HG03064 (cell line): ENCODE data around the gene HAPLN2.

Source experiments
- ATAC-seq: cut with Tn5 transposase; IDR thresholded peaks from one replicate; pipeline ENCODE4 v1.9.1; 2021; ENCODE audit warnings: low read depth; ENCODE audit not compliant: unreplicated experiment

HAPLN2 gene

DNA sequence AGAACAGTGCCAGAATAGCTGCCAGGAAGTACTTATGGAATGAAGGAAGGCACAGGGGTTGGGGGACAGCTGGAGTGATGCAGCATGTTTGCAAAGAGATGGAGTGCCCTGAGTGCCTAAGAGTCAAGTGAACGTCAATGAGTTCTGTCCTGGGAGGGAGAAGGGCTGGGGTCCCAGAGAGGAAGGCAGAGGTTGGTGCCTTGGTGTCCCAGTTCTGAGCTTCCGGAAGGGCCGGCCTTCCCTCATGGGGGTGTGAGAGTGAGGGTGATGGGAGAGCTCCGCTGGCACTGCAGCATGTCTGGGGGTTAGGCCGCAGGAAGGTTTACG, 40.4 kb downstream of the HAPLN2 start:
- ATAC-seq = no peak

DNA sequence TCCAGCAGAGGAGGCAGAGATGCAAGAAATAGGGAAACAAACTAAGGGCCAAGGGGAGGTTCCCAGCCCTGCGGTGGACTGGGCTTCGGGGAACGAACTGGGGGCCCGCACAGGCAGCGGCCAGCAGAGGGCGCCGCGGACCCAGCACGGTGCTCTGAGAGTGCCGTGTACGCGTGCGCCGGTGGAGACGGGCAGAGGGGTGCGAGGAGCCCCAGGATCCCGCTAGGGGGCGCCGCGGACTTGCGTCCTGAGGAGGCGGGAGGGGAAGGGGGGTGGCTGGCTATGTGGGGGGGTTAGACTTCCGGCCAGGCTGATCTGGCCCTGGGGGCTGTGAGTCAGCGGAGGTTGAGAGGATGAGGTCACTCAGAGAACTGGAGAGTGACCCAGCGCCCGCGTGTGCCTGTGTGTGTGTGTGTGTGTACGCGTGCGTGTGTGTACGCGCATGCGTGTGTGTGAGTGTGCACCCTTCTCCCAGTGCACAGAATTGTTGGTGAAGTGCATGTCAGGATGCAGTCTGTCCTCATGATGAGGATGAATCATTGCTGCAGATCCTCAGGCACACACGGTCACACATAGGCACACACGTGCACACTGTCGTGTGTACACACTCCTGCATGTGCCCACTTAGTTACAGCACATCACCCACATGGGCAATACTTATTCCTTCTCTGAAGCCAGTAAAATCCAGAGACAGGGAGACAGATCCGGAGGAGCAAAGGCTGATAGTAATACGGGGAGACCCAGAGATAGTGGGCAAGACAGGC, 41.0 kb downstream of the HAPLN2 start:
- ATAC-seq = peak; percentile 45

DNA sequence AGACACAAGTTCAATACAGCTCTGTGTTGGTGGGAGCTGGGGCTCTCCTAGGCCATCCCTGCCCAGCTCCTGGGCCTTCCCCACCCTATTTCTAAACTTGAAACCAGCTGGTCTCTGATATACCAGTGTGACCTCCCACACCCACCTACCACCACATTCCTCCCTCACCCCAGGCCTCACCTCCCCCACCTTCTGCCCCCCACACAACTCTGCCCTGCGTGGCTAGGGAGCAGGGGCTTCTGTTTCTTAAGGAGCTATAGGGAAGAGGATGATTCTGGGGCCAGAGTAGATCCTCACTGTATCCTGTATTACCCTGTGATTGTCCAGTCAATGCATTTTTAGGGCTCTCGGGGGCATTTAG, 41.5 kb downstream of the HAPLN2 start:
- ATAC-seq = no peak

DNA sequence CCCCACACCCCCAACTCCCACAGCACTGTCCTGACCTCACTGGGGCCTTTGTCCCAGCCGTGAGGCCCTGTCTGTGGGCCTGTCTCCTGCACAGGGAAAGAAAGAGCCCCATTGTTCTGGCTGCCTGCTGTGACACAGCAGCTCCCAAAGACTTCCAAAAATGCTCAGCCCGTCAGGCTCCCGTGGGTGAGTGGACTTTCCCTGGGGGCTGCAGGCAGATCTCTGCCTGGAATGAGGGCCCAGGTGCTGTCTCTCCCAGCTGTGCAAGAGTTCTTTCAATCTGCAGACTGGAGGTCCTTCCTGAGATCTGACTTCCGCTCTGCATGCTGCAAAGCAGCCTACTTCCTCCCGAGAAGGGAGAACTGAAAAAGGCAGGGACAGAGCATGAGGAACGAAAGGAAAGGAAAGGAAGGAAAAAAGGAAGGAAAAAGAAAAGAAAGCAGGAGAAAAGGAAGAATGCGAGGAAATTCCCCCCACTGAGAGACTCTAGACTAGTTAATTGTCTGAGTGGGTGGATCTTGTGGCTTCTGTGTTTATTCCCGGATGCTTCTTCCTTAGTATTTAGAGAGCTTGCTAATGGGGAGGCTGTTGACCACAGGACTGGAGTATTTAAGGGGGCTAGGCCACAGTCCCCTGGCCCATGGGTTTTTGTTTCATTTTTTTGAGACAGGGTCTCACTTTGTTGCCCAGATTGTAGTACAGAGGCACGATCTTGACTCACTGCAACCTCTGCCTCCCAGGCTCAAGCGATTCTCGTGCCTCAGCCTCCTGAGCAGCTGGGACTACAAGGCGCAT, 43.0 kb downstream of the HAPLN2 start:
- ATAC-seq = no peak

DNA sequence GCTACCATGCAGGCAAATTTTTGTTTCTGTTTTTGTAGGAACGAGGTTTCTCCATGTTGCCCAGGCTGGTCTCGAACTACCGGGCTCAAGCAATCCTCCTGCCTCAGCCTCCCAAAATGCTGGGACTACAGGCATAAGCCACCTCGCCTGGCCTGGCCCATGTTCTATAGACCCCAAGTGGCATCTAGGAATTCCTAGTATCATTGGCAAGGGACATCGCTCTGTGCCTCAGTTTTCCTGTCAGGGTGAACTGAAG, 43.5 kb downstream of the HAPLN2 start:
- ATAC-seq = no peak

DNA sequence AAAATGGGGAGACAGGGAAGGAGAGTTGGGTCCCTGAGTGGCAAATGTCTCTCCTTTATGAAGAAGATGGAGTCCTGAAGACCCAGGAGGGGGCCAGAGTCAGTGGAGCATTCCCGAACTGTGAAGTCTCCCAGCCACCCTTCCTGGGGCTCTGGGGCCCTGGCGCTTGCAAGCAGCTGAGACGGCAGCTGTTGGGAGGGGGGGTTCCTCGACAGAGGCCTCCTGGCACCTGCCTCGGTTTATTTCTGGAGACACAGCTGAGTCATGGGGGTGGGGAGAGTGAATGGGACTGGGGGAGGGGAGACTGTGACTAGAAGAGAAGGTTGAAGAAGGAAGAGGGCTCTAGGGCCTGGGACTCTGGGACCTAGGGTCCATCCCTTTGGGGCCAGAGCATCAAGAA, 44.0 kb downstream of the HAPLN2 start:
- no peak for ATAC-seq

DNA sequence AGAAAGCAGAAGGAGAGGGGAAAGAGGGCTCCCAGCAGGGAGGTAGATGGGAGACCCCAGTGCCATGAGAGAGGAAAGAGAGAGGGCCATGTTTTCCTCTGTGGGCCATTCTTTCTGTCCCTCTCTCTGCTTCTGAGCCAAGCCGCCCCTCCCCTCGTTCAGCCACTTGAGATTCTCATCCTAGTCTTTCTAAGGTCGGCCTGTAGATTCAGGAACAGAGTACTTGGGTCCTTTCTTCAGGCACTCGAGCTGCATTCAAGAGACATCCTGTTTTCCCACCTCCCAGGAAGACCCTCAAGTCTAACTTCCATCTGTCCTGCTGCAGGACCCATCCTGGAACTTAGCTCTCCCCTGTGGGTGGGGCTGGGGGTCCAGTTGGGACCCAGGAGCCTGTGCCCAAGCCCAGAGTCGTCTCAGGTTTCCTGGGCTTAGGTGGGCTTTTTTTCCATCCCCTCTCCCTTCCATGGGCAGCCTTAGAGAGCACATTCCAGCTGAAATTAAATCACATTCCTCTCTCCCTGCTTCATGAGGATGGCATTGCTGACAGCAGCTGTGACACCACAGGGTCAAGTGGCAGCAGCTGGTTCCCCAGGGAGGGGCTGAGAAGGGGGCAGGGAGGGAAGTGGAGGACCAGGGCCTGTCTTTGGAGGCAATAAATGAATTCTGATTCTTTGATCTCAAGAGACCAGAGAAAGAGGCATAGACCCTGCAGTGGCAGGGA, 45.0 kb downstream of the HAPLN2 start:
- no peak for ATAC-seq

DNA sequence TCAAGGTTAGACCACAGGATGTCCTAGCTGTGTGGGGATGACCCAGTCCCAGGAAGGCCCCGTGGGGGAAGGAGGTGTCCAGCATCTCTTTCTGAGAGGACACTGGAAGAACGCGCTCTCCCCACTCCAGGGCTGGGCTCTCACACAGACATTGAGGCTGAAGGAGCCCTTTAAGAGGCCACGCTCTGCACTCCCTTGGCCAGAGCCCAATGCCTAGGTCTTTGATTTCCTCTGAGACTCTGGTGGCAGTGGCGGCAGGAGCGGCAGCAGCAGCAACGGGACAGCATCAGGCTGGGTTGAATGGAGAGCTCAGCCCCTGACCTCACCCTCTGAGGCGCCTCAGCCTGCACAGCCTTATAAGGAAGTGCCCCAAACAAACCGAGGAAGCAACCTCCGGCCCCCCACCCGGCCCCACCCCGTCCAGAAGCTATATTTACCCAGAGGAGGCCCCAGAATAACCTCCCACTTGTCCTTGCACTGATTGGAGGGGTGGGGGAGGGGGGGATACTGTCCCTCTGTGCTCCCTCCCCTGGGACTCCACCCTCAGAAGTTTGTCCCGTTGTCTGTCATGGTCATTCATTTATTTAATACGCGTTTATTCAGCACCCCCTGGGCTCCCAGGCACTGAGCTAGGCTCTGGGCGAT, 45.7 kb downstream of the HAPLN2 start:
- no peak for ATAC-seq

DNA sequence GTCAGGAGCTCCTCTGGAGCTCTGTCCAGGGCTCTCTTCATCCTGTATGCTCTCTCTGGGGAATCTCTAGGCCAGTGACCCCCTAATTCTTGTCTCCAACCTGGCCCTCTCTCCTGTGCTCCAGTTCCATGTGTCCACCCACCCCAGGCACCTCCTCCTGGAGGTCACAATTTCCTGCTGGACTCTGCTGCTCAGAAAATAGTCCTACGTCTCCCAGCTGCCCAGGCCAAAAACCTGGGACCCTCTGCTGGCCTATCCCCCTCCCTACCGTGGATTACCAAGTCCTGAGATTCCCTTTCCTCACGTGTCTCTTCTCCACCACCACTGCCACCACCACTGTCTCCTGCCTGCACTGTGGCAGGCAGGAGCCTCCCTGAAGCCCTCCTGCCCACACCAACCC, 46.3 kb downstream of the HAPLN2 start:
- no peak for ATAC-seq

DNA sequence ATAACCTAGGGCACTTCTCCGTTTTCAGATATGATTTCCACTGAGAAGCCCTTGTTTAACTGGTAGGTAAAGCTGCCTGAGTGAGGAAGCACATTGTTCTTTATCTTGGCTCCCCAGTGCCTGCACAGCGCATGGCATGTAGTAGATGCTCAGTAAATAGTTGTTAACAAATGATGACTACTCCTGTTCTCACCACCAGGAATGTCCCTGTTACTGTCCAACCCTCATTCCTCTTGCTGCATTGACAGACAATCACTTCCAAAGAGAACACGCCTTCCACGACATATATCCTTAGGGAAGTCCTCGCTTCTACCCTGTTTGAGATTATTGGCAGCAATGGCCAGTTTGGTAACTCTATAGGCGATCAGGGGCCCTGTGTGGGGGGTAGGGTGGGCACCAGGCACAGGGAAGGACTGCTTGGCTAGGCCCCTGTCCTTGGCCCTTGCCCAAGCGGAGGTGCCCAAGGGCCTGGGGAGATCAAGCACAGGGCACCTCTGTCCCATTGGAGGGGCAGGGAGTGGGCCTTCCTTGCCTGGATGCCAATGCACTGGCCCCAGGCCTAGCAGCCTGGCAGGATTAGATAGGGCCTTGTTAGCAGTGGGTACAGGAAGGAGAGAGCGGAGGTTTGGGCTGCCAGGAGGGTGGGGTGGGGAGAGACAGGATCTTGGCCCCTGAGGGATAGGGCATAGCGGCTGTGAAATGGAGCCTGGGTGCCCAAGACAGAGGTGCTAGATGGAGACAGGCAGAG, 47.8 kb downstream of the HAPLN2 start:
- no peak for ATAC-seq

DNA sequence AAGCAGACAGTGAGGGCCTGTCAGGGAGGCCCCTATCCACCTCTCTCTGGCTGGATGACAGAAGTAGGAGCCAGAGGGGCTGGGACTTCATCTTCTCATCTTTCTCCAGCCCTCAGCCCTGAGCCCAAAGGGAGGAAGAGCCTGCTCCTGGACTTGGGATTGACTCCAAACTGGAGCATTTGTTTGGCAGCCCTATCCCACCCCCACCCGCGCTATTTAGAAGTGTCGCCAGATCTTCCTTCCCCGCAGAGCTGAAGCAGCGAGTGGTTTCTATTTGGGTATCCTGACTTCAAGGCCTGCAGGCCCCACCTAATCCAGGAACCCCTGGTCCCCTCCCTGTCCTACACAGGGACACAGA, 48.4 kb downstream of the HAPLN2 start:
- ATAC-seq = no peak

DNA sequence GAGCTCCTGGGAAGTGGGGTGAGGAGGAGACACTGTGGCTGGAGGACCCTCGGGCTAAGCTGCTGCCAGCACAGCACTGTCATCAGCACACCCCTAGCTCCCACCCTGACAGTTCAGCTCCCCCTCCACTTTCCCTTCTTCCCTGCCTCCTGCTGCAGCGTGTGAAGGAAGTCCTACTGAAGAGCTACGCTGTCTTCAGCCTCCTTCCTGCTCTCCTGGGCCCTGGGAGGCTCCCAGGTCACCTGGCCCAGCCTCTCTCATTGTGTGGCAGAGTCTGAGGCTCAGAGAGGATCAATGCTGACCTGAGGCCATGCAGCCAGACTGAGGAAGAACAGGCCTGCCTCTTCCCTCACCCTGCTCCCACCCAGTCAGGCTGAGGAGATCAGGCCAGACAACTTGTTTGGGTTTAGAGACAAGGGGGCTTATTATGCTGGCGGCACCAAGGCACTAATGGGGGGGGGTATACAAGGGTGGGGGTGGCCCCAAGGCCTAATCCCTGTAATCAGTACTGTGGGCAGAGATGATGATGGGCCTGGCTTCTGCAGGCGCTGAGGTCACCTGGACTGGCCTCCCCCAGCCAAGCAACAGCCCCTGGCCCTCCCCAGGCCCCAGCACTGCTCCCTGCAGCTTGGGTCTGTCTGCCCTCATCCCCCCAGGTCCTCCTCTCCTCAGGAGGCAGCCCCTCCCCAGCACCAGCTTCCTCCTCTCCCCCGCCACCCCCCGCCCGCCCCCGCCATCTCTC, 48.9 kb downstream of the HAPLN2 start:
- ATAC-seq = no peak

DNA sequence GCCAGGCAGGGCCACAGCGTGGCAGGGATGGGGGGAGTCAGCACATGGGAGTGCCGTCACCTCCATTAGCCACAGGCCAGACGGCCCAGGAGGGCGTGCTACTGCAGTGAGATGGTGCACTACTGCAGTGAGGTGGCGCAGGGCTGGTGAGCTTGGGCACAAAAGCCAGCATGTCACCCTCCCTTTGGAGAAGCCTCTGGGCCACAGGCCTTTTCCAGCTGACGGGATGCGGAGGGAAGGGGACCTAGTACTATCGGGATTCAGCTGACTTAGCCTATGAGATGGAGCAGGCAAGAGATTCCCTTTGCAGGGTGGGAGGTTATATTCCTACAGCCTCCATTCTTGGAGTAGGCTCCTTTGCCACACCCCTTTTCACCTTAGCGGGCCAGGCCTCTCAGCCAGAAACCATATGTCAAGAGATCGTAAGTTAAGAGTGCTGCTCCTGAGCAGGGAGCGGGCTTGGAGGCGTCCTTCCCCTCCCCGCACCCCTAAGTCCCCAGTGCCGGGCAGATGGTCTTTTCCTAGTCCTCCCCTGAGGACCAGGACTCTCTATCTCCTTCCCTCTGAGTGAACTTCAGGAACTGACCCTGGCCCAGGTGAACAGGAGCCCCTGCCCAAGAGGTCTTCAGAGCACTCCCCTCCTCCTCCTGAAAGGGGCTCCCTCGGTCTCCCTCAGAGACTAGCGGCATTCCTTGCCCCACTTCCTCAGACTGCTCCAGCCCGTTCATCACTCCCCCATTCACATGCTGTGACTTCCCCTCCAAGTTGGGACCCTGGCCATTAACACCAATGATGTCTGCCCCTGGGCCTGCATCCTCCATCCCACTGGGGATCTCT, 49.8 kb downstream of the HAPLN2 start:
- no peak for ATAC-seq

DNA sequence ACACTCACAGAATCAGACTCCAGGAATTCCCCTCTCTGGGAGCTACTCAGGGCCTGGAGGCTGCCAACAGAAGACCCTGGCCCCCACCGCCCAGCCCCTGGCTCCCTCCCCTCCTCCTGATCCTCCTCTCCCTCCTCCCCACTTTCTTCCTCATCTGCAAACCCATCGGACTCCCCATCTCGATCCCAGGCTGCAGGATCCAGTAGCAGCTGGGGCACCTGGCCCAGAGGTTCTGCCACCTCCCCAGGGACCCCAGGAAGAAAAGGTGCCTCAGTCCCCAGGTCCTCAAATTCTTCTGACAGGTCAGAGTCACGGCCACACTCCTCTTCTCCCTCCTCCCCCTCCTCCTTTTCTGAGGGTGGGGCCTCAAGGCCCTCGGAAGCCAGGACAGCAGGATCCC, 50.6 kb downstream of the HAPLN2 start:
- no peak for ATAC-seq

DNA sequence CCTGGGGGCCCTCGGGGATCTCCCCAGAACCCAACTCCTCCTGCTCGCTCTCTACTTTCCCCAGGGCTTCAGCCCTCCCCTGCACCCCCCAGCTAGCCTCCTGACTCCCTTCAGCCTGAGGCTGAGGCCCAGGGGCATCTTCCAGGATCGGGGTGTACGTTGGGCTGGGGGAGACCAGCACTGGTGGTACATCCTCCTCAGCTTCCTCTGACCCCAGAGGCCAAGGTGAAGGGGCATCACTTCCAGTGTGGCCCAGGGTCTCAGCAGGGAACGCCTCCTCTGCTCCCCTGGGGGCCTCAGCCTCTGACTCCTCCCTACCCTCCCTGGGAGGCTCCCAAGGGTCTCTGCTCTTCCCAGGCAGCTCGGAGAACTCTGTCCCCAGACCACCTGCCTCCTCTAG, 51.1 kb downstream of the HAPLN2 start:
- ATAC-seq = no peak

DNA sequence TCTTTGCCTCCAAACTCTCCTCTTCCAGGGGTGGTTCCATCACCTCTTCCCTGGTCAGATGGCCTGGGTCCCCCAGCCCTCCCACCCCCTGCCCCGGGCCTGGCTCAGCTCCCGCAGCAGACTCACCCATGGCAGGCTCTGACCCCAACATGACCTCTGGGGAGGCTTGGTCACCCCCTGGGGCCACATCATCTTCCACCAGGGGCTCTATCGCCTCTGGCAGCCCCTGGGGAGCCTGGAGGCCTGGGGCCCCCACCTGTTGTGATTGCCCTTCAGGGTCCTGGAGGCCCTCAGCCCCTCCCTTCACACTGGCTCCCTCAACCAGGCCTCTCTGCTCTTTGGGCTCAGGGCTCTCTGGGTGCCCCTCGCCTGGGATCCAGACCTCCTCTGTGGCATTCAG, 51.6 kb downstream of the HAPLN2 start:
- no peak for ATAC-seq

DNA sequence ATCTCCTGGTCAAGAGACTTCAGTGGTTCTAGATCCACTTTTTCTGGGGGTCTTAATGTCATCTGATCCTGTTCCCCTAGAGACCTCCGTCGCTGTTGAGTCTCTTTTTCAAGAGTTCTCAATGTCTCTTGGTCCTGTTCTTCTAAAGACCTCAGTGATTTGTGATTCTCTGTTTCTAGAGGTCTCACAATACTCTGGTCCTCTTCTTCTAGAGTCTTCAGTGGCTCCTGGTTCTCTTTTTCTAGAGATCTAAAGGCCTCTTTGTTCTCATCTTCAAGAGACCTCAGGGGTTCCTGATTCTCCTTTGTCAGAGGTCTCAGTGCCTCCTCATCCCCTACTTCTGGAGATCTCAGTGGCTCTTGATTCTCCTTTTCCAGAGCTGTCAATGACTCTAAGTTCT, 52.6 kb downstream of the HAPLN2 start:
- no peak for ATAC-seq

DNA sequence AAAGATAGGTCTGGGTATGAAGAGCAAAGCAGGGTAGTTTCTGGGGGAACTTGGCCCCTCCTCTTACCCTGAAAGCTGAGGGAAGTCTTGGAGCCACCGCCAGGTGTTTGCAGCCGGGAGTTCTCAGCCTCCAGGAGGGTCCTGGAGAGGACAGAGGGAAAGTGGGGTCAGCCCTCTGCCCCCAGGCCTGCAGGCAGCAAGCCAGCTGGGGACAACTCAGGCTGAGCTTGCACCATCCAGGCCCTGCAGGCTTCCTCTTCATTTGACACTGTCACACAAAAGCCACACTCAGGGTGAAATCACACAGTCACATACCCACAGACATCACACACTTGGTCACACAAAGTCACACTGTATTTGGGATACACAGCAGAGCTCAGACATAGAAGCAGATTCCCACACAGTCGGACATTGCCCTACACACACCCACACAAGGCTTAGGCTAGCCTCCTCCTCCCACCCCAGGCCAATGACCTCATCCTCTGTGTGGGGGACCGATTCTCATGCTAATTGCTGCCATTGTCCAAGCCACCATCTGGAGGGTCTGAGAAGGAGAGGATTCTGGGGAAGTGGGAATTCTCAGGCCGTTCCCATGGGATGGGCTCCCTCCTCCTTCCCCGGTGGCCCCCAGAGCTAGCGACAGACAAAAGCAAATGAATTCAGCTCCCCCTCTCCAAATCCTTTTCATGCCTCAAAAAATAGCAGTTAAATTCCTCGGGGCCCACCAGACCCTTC, 54.3 kb downstream of the HAPLN2 start:
- no peak for ATAC-seq
